GM19351 (cell line): Measurements from ENCODE around the gene CST8.

ENCODE experiments used
- ATAC-seq: cut with Tn5 transposase; IDR thresholded peaks from one replicate; pipeline ENCODE4 v1.9.1; 2021; ENCODE audit warnings: mild to moderate bottlenecking, moderate library complexity; ENCODE audit not compliant: unreplicated experiment

The CST8 gene

DNA sequence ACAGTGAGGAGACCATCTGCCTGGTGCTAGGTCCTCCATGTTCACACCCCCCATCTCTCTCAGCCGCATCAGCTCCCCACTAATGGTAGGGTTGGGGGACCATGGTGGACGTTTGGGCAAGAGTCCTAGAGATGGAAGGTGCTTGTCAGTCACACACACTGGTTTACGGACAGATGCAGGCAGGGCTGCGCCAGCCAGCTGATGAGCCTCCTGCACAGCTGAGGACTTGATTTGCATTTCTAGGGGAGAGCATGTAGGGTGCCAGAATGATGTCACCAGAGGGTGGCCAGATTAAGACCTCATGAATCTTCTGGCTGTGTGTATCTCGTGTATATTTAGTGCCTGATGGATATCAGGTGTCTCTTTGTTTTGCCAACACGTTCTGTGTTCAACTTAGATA, 28.6 kb downstream of the CST8 start:
- no peak for ATAC-seq

DNA sequence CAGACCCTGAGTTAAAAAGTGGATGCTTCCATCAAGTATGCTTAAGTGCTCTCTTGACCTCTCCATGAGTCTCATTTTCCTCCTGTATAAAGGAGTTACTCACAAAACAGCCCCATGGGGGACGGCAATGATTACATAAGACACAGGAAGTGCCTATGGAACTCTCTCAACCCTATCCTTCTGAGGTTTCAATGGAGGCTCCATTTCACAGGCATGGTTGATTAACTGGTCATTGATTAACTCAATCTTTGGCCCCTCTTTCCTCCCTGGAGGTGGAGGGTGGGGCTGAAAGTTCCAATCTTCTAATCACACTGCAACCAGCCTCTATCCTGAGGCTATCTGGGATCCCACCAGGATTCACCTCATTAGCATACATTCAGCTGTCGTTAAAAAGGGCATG, 29.3 kb downstream of the CST8 start:
- no peak for ATAC-seq

DNA sequence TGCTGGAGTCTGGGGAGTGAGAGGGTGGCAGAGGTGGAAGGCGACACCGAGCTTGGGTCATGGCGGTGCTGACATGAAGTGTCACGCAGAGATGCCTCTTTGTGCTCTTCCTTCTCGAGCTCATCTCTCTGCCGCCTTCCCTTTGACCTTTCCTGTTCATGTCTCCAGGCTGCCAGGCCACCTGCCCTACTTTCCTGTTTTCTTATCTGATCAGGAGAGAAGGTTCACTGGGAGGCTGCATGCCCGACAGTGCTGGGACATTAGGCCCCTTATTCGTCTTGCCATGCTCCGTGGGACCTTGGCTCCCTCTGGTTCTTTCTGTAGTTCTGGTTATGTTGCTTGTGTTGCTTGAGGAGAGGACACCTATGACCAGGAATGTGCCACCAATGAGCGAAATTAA, 33.2 kb downstream of the CST8 start:
- no peak for ATAC-seq

DNA sequence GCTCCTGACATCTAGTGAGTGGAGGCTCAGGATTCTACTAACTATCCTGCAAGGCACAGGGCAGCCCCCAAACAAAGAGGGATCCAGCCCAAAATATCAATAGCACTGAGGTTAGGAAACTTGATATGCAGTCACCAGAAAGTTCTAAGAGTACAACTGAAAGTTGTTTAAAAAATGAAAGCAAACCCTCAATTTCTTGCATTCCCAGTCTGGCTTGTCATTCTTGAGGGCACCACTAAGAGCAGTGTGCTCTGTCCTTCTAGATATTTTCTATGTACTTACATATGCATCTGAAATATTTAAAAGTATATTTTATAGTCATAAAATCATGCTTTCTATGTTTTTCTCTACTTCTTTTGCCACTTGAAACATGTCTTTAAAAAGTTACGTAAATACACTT, 35.9 kb downstream of the CST8 start:
- no peak for ATAC-seq

- no peak for ATAC-seq
Observed at GRCh38 chr20:23528867-23529431, 38.0 kb downstream of the CST8 start.

GRCh38 chr20:23530937-23531567, 40.1 kb downstream of the CST8 start:
- ATAC-seq: peak; percentile 85

DNA sequence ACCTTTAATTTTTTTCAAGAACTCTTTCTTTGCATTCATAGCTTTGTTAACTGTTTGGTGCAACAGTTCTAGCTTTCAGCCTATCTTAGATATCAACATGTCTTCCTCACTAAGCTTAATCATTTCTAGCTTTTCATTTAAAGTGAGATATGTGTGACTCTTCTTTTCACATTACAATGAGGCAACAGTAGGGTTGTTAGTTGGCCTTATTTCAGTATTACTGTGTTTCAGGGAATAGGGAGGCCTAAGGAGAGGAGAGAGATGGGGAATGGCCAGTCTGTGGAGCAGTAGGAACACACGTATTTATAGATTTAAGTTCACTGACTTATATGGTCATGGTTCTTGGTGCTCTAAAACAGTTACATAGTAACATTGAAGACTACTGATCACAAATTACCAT, 41.6 kb downstream of the CST8 start:
- no peak for ATAC-seq

DNA sequence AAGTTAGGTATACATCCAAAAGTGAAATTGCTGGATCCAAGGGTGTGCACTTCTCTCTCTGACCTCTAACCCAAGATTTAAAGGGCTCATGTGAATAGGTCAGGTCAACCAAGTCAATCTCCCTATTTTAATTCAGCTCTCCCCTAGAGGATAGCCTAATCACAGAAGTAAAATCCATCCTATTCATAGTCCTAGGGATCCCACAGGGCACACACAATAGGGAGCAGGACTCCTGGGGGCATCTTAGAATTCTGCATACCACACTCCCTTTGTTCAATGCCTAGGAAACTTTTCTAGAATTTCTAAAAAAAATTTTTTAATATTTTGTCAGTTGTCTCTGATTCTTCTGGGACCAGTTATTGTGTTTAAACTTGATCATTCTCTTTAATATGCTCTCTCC, 42.2 kb downstream of the CST8 start:
- ATAC-seq: no peak

DNA sequence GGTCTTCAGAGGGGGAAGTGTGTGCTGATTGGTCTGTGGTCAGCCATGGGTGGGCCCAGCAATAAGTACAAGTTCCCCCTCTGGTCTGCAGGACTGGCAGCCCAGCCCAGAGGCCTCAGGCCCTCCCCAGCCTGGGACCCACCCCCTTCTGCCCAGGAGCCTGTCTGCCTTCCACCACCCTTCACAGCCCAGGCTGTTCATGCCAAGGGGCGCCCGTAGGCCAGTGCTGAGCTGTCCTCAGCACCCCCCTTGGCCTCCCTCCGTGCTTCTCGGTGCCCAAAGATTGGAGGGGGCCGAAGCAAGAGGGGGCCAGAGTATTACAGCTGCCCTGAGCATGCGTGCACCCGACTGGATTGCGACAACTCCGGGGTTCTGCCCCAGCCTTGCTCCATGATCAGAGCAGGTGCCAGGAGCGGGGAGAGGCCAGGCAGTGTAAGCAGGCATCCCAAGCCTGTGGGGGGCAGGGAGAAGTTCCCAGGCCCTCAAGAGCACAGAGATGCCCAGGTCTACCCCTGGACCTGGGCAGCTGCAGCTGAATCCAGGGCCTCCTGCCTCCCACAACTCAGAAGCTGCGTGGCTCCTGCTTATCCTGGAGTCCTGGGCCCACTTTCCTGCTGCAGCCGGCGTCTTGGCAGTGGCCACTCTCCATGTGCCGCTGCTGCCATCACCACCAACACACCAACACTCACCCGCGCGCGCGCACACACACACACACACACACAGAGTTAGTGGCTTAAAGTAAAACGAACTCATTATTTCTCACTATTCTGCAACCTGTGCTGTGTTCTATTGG, 44.1 kb downstream of the CST8 start:
- no peak for ATAC-seq

DNA sequence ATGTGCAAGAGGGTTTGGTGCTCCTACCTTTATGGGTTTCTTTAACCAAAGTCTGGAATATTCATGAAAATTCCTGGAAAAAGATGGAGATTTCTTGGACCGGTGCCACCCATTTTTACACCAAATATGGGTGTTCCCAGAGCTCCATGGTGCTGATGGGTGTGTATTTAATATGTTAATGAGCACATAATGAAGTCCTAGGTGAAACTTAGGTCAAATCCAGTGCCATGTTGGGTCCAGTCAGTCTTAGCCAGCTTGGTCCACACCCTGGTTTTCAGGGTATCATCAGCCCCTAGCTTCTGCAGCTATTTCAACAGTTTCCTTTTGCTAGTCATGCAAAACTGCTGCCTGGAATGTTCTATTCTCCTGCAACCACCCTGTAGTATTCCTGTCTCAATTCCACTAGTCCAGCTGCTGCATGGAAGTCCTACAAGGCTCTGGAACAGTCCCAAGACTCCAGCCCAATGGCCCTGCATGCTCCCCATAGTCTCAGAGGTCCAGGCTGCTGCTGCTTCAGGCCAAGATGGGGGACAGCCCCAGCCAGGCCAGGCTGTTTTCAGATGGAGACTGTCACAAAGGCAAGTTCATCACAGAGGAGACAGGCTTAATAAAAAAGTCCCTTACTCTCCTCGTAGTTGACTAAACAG, 45.5 kb downstream of the CST8 start:
- no peak for ATAC-seq

- no peak for ATAC-seq
Observed at GRCh38 chr20:23537030-23537429, 46.1 kb downstream of the CST8 start.

GRCh38 chr20:23540624-23541023, 49.7 kb downstream of the CST8 start:
- ATAC-seq: no peak

- no peak for ATAC-seq
Observed at GRCh38 chr20:23541330-23541729, 50.4 kb downstream of the CST8 start.

DNA sequence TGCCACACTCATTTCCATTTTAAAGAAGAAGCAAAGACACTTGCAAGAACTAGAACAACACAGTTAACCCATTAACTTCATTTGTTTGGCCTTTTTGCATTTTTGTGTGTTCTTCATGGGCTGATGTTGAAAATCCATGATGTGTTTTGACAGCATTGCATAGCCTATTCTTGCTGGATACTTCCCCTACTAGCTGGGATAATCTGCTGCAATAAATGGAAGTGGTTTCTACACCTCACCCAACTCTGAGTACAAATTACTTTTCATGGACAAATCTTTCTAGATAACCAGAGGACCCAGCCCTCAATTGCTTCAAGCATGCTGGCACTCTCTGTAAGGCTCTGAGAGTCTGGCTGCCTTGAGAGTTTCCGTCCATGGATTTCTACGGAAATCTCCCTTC, 50.9 kb downstream of the CST8 start:
- no peak for ATAC-seq

- no peak for ATAC-seq
Observed at GRCh38 chr20:23542801-23543200, 51.9 kb downstream of the CST8 start.

DNA sequence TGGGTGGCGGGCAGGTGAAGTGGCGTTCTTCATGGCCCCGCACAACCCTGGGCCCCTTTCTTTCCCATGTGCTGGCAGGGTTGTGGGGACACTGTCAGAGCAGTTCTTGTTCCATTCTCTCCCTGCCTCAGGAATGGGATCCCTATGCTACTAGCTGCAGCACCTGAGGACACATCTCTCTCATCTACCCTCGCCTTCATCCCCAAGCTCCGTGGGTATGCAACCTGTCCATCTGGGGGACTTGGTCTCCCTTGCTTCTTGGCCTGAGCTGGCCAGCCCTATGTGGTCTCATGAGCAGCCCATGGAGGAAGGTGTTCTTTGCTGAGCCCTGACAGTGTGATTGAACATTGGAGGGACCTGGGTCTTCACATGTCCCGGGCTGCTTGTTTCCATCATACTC, 53.2 kb downstream of the CST8 start:
- no peak for ATAC-seq
